Measurements from ENCODE around the gene IZUMO1R. TPM values are rescaled to one million over a fixed set of nuclear protein-coding genes. Genes with fewer than 3 reads are reported as not detected.

Gene IZUMO1R
- total RNA-seq (2021) (not detected in 2 replicates), Bru-seq, nascent RNA (not detected), BruChase-seq, experiment 1, labeled RNA remaining after a 2-hour chase (not detected), BruChase-seq, experiment 2, labeled RNA remaining after a 6-hour chase (not detected)
- long read RNA-seq, result 0 reads

DNA sequence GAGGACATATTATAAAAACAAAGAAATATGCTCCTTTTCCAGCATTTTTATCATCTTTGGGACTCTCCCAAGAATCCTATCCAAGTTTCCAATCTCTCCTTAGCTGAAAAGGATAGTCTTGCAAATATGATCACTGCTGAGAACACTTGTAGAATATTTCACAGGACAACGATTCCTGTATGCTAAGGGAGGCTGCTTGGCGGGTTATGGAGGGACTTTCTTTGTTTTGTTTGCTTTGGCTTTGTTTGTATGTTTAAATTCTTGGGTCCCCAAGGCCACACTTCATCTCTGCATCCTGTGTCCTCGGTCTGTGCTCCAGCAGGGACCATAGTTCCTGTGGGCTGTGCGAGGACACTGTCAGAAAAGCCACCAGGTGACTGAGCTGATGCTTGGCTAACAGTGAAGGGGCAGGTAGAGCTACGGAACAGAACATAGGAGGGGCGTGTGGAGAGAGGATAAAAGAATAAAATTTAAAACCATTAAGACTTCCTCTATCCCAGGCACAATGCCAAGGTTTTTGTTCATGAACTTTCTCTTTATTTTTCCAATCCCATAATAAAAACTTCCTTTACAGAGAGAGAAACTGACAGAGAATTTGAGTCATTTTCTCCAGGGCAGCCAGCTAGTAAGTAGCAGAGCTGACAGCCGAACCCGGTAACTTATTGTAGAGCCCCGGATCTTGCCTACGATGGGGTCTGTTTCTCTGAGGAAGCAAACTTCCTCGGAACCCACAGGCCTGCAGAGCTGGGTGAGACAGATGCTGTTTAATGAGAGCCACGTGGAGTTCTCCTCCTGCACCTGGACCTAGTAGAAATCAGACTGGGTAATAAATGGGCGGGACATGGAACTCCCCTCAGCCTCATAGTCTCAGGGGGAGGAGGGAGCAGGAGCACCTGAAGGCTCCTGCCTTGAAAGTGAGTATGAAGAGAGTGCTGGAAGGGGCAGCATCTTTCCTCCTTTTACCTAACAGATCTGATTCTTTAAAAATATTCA is at the start of gene IZUMO1R:
Gene IZUMO1R (plus strand): TSS at position 615 of the 993 bp plus-strand sequence. CDS start 1,057 bp downstream, outside the sequence.
- Histone ChIP-seq H3K36me3 (ENCODE audit: insufficient read depth, low read length, poor library complexity, severe bottlenecking) (no peaks in the 10 kb centered on the region), H3K27me3 (replicated peaks; ENCODE audit: insufficient read depth, low read depth, low read length, poor library complexity) (peaks cover 62% of the 10 kb centered on the region), H3K4me1 (ENCODE audit: insufficient read depth, low read length, poor library complexity, severe bottlenecking) (no peaks in the 10 kb centered on the region), H3K4me3 (ENCODE audit: low read depth, low read length, poor library complexity, severe bottlenecking) (no peak within 1 kb of the TSS), H3K9me3 (ENCODE audit: low read depth, low read length, poor library complexity, severe bottlenecking) (no peaks in the 10 kb centered on the region), H3K27ac (ENCODE audit: low read depth, low read length, poor library complexity, severe bottlenecking) (no peak within 1 kb of the TSS)
- no TSS peak for BruUV-seq (replicated peaks)
- intact Hi-C loops (cut with micrococcal nuclease; ENCODE audit: unreplicated experiment), result no loop called here
- TF ChIP-seq, protein P1, sequence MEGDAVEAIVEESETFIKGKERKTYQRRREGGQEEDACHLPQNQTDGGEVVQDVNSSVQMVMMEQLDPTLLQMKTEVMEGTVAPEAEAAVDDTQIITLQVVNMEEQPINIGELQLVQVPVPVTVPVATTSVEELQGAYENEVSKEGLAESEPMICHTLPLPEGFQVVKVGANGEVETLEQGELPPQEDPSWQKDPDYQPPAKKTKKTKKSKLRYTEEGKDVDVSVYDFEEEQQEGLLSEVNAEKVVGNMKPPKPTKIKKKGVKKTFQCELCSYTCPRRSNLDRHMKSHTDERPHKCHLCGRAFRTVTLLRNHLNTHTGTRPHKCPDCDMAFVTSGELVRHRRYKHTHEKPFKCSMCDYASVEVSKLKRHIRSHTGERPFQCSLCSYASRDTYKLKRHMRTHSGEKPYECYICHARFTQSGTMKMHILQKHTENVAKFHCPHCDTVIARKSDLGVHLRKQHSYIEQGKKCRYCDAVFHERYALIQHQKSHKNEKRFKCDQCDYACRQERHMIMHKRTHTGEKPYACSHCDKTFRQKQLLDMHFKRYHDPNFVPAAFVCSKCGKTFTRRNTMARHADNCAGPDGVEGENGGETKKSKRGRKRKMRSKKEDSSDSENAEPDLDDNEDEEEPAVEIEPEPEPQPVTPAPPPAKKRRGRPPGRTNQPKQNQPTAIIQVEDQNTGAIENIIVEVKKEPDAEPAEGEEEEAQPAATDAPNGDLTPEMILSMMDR (conservative IDR thresholded peaks at IDR 0.05; ENCODE audit: low read depth, low read length), result no peak
- no peak for TF ChIP-seq EZH2 (IDR thresholded peaks at IDR 0.05; ENCODE audit: borderline replicate concordance, low read depth, low read length, poor library complexity, severe bottlenecking)
- ChIA-PET CTCF (no interaction called here), POLR2A (ENCODE audit: low non-redundant PET) (no interaction called here)
- DNase-seq (ENCODE audit: low spot score), result no peak

DNA sequence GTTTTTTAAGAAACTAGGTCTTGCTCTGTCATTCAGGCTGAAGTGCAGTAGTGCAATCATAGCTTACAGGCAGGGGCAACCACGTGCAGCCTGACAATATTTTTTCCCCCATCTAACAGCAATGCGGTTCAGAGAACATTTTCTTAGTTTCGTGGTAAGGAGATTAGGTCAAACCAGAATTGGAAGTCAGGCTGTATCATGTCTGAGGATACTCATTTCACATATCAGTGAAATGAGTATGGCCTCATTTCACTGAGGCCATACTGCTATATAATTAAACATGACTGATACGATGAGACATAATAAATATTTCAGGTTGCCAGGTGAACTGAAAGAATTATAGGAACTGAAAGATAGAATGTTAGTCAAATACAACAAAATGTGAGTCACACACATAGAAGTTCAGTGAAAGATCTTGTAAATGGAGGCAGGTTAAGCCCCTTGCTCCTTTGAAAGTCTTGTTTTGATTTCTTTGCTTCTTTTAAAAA is 32.5 kb upstream of the IZUMO1R start:
- Histone ChIP-seq H3K27ac (ENCODE audit: low read depth, low read length, poor library complexity, severe bottlenecking) (no peak overlapping the region), H3K27me3 (replicated peaks; ENCODE audit: insufficient read depth, low read depth, low read length, poor library complexity) (no peaks in the 10 kb centered on the region), H3K36me3 (ENCODE audit: insufficient read depth, low read length, poor library complexity, severe bottlenecking) (no peaks in the 10 kb centered on the region), H3K9me3 (ENCODE audit: low read depth, low read length, poor library complexity, severe bottlenecking) (no peaks in the 10 kb centered on the region), H3K4me1 (ENCODE audit: insufficient read depth, low read length, poor library complexity, severe bottlenecking) (no peaks in the 10 kb centered on the region), H3K4me3 (ENCODE audit: low read depth, low read length, poor library complexity, severe bottlenecking) (no peak overlapping the region)
- intact Hi-C loops (cut with micrococcal nuclease; ENCODE audit: unreplicated experiment), result no loop called here
- POLR2A ChIA-PET (ENCODE audit: low non-redundant PET), result no interaction called here
- TF ChIP-seq, protein P1 (conservative IDR thresholded peaks at IDR 0.05; ENCODE audit: low read depth, low read length), result no peak
- TF ChIP-seq EZH2 (IDR thresholded peaks at IDR 0.05; ENCODE audit: borderline replicate concordance, low read depth, low read length, poor library complexity, severe bottlenecking), result no peak
- DNase-seq (ENCODE audit: low spot score), result no peak
- CTCF ChIA-PET, result no interaction called here
- no TSS peak for BruUV-seq (replicated peaks)

DNA sequence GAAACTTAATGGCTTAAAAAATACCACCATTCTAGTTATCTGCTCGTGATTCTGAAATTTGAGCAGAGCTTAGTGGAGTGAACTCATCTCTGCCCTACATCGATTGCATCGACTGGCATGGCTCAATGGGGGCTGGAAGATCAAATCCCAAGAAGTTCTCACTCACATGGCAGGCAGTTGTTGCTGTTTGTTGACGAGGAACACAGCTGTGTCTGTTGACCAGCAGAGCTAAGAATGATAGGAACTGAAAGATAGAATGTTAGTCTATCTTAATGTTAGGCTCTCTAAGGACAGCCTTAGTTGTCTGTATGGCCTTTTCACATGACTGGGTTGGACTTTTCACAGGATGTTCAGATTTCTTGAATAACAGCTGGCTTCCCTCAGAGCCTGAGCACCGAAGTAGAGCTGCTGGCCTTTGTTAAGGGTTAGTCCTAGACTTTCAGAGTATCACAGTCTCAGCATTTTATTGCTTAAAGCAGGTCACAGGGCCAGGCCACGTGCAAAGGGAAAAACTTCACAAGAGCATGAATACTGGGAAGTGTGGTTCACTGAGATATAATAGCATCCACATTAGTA is 31.6 kb upstream of the IZUMO1R start:
- Histone ChIP-seq H3K27me3 (replicated peaks; ENCODE audit: insufficient read depth, low read depth, low read length, poor library complexity) (no peaks in the 10 kb centered on the region), H3K36me3 (ENCODE audit: insufficient read depth, low read length, poor library complexity, severe bottlenecking) (no peaks in the 10 kb centered on the region), H3K4me3 (ENCODE audit: low read depth, low read length, poor library complexity, severe bottlenecking) (no peak overlapping the region), H3K27ac (ENCODE audit: low read depth, low read length, poor library complexity, severe bottlenecking) (no peak overlapping the region), H3K9me3 (ENCODE audit: low read depth, low read length, poor library complexity, severe bottlenecking) (no peaks in the 10 kb centered on the region), H3K4me1 (ENCODE audit: insufficient read depth, low read length, poor library complexity, severe bottlenecking) (no peaks in the 10 kb centered on the region)
- TF ChIP-seq EZH2 (IDR thresholded peaks at IDR 0.05; ENCODE audit: borderline replicate concordance, low read depth, low read length, poor library complexity, severe bottlenecking), result no peak
- TF ChIP-seq, protein P1 (conservative IDR thresholded peaks at IDR 0.05; ENCODE audit: low read depth, low read length), result no peak
- no peak for DNase-seq (ENCODE audit: low spot score)
- no TSS peak for BruUV-seq (replicated peaks)
- ChIA-PET POLR2A (ENCODE audit: low non-redundant PET) (no interaction called here), CTCF (no interaction called here)
- intact Hi-C loops (cut with micrococcal nuclease; ENCODE audit: unreplicated experiment), result no loop called here
